PFSK-1 (cell line): Measurements from ENCODE around the gene SLC26A11.

ENCODE experiments used
- FOXP2 ChIP-seq: optimal IDR thresholded peaks from 2 replicates; pipeline ENCODE3; 2011; ENCODE audit warnings: borderline replicate concordance, control low read depth, inconsistent platforms; ENCODE audit not compliant: insufficient read depth; ENCODE audit errors: extremely low read length, extremely low read depth
- POLR2AphosphoS5 ChIP-seq: IDR thresholded peaks from 2 replicates; pipeline ENCODE4 v1.6.1; 2012; ENCODE audit warnings: low read depth, mild to moderate bottlenecking, control low read depth, low read length, moderate library complexity
- REST ChIP-seq, 2 experiments: IDR thresholded peaks; 2 replicates each; pipeline versions ENCODE4 v1.6.1 to v1.8.0; 2011 to 2012; ENCODE audit warnings: low read depth in 2 of 2, low read length in 2 of 2, control low read depth in 1 of 2, inconsistent platforms in 1 of 2, mild to moderate bottlenecking in 1 of 2, moderate library complexity in 1 of 2; ENCODE audit not compliant: insufficient read depth in 1 of 2
- SIN3A ChIP-seq: IDR thresholded peaks from 2 replicates; pipeline ENCODE4 v1.6.1; 2012; ENCODE audit warnings: mild to moderate bottlenecking, low read length, moderate library complexity, borderline replicate concordance; ENCODE audit not compliant: insufficient read depth
- TAF1 ChIP-seq: IDR thresholded peaks from 2 replicates; pipeline ENCODE4 v1.6.1; 2012; ENCODE audit warnings: low read length, control low read depth, borderline replicate concordance; ENCODE audit not compliant: insufficient read depth

The SLC26A11 gene

GRCh38 chr17:80244871-80245509, 24.8 kb downstream of the SLC26A11 start:
- TF ChIP-seq POLR2AphosphoS5 (no peak), TAF1 (no peak), SIN3A (no peak), FOXP2 (no peak), REST (IDR thresholded peaks at IDR 0.05; ENCODE audit: insufficient read depth in 1 of 2, low read depth in 2 of 2, low read length in 2 of 2) (no peak)

GRCh38 chr17:80245566-80246265, 25.5 kb downstream of the SLC26A11 start:
- TF ChIP-seq TAF1 (no peak), SIN3A (no peak), POLR2AphosphoS5 (no peak), FOXP2 (no peak), REST (IDR thresholded peaks at IDR 0.05; ENCODE audit: insufficient read depth in 1 of 2, low read depth in 2 of 2, low read length in 2 of 2) (no peak)

GRCh38 chr17:80246266-80246681, 26.0 kb downstream of the SLC26A11 start:
- TF ChIP-seq SIN3A (no peak), FOXP2 (no peak), POLR2AphosphoS5 (no peak), TAF1 (no peak), REST (IDR thresholded peaks at IDR 0.05; ENCODE audit: insufficient read depth in 1 of 2, low read depth in 2 of 2, low read length in 2 of 2) (no peak)

- TF ChIP-seq POLR2AphosphoS5 (no peak), FOXP2 (no peak), SIN3A (no peak), TAF1 (no peak), REST (IDR thresholded peaks at IDR 0.05; ENCODE audit: insufficient read depth in 1 of 2, low read depth in 2 of 2, low read length in 2 of 2) (no peak)
Measured at GRCh38 chr17:80246726-80247125, 26.5 kb downstream of the SLC26A11 start.
